Adrenal gland (tissue), 5 donors: Measurements from ENCODE around the gene DHFR.

Experiments
- POLR2A ChIP-seq, 2 donors: fragments of 450-650 bp; IDR thresholded peaks; one replicate each; pipeline ENCODE4 v1.6.1; 2017; ENCODE audit warnings: antibody characterized with exemption in 2 of 2, mild to moderate bottlenecking in 2 of 2, moderate library complexity in 1 of 2
- TF ChIP-seq, protein P1 (sequence below), 6 experiments: fragments of 450-650 bp in 4 of 6; fragments of 200-600 bp in 2 of 6; sonication (generic) in 1 of 6; IDR thresholded peaks; 1 replicate in 5 of 6; 2 replicates in 1 of 6; pipeline versions ENCODE4 v1.5.1 to v1.8.0; 2016 to 2021; ENCODE audit warnings: antibody characterized with exemption in 6 of 6, mild to moderate bottlenecking in 2 of 6, moderate library complexity in 1 of 6
- donor health status: DM: no; HTN: no; CAD: no.

DNA sequence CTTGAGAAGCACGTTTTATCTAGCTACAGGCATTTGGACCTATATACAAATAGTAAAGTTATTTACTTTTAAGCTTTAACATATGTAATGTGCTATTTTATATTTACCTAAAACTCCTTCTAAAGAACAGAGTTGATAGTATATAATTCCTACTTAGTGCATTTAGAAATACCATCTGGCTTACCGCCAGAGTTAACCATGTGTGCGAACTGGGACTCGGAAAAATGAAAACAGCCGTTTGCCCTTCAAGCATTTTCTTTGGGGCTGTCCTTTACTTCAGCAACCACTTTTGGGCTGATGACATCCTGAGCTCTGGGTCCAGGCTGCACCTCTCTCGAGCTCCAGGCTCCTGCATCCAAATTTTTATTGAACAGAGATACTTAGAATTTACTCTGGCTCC lies 21.9 kb upstream of the DHFR start:
- TF ChIP-seq, protein P1, sequence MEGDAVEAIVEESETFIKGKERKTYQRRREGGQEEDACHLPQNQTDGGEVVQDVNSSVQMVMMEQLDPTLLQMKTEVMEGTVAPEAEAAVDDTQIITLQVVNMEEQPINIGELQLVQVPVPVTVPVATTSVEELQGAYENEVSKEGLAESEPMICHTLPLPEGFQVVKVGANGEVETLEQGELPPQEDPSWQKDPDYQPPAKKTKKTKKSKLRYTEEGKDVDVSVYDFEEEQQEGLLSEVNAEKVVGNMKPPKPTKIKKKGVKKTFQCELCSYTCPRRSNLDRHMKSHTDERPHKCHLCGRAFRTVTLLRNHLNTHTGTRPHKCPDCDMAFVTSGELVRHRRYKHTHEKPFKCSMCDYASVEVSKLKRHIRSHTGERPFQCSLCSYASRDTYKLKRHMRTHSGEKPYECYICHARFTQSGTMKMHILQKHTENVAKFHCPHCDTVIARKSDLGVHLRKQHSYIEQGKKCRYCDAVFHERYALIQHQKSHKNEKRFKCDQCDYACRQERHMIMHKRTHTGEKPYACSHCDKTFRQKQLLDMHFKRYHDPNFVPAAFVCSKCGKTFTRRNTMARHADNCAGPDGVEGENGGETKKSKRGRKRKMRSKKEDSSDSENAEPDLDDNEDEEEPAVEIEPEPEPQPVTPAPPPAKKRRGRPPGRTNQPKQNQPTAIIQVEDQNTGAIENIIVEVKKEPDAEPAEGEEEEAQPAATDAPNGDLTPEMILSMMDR (IDR thresholded peaks at IDR 0.05), result no peak
- TF ChIP-seq POLR2A (IDR thresholded peaks at IDR 0.05), result no peak
